ENCODE results near the gene ZNF280D.

Gene ZNF280D

GRCh38 chr15:56678571-56678970 lies 54.7 kb downstream of the ZNF280D start:
- Histone ChIP-seq H3K4me3 (ENCODE audit: low read length) (no peak overlapping the region), H3K36me3 (ENCODE audit: control insufficient read depth, insufficient read depth, low read length) (no peaks in the 10 kb centered on the region), H3K4me1 (ENCODE audit: control insufficient read depth, insufficient read depth, low read length) (no peaks in the 10 kb centered on the region), H3K9me3 (ENCODE audit: control insufficient read depth, insufficient read depth, low read length) (no peaks in the 10 kb centered on the region), H3K27me3 (ENCODE audit: control insufficient read depth, insufficient read depth, low read length) (no peaks in the 10 kb centered on the region), H3K27ac (ENCODE audit: low read length) (no peak overlapping the region)
- WGBS (ENCODE audit: insufficient coverage, insufficient read length) = no CpG with 5 or more reads among the region's 4 CpGs
- DNase-seq (ENCODE audit: low read depth, low spot score) = no peak

GRCh38 chr15:56677271-56677670 lies 56.0 kb downstream of the ZNF280D start:
- no peak overlapping the region for H3K27ac ChIP-seq (ENCODE audit: low read length)
- no peak for DNase-seq (ENCODE audit: low read depth, low spot score)
- H3K9me3 ChIP-seq (ENCODE audit: control insufficient read depth, insufficient read depth, low read length) = no peaks in the 10 kb centered on the region
- H3K4me1 ChIP-seq (ENCODE audit: control insufficient read depth, insufficient read depth, low read length) = no peaks in the 10 kb centered on the region
- no CpG with 5 or more reads among the region's 1 CpG for WGBS (ENCODE audit: insufficient coverage, insufficient read length)
- no peaks in the 10 kb centered on the region for H3K36me3 ChIP-seq (ENCODE audit: control insufficient read depth, insufficient read depth, low read length)
- H3K27me3 ChIP-seq (ENCODE audit: control insufficient read depth, insufficient read depth, low read length) = no peaks in the 10 kb centered on the region
- no peak overlapping the region for H3K4me3 ChIP-seq (ENCODE audit: low read length)

GRCh38 chr15:56675930-56676329 lies 57.4 kb downstream of the ZNF280D start:
- Histone ChIP-seq H3K4me3 (ENCODE audit: low read length) (no peak overlapping the region), H3K4me1 (ENCODE audit: control insufficient read depth, insufficient read depth, low read length) (no peaks in the 10 kb centered on the region), H3K9me3 (ENCODE audit: control insufficient read depth, insufficient read depth, low read length) (no peaks in the 10 kb centered on the region), H3K36me3 (ENCODE audit: control insufficient read depth, insufficient read depth, low read length) (no peaks in the 10 kb centered on the region), H3K27ac (ENCODE audit: low read length) (no peak overlapping the region), H3K27me3 (ENCODE audit: control insufficient read depth, insufficient read depth, low read length) (no peaks in the 10 kb centered on the region)
- DNase-seq (ENCODE audit: low read depth, low spot score) = no peak
- WGBS (ENCODE audit: insufficient coverage, insufficient read length) = no CpG with 5 or more reads among the region's 1 CpG

GRCh38 chr15:56674857-56675256 lies 58.5 kb downstream of the ZNF280D start:
- H3K9me3 ChIP-seq (ENCODE audit: control insufficient read depth, insufficient read depth, low read length) = no peaks in the 10 kb centered on the region
- H3K36me3 ChIP-seq (ENCODE audit: control insufficient read depth, insufficient read depth, low read length) = no peaks in the 10 kb centered on the region
- H3K4me1 ChIP-seq (ENCODE audit: control insufficient read depth, insufficient read depth, low read length) = no peaks in the 10 kb centered on the region

GRCh38 chr15:56672721-56673120 lies 60.6 kb downstream of the ZNF280D start:
- Histone ChIP-seq H3K4me3 (ENCODE audit: low read length) (no peak overlapping the region), H3K9me3 (ENCODE audit: control insufficient read depth, insufficient read depth, low read length) (no peaks in the 10 kb centered on the region), H3K36me3 (ENCODE audit: control insufficient read depth, insufficient read depth, low read length) (no peaks in the 10 kb centered on the region), H3K27me3 (ENCODE audit: control insufficient read depth, insufficient read depth, low read length) (no peaks in the 10 kb centered on the region), H3K27ac (ENCODE audit: low read length) (no peak overlapping the region), H3K4me1 (ENCODE audit: control insufficient read depth, insufficient read depth, low read length) (no peaks in the 10 kb centered on the region)
- DNase-seq (ENCODE audit: low read depth, low spot score) = no peak

More at GRCh38 chr15:56674857-56675256, 58.5 kb downstream of the ZNF280D start:
- no peaks in the 10 kb centered on the region for H3K27me3 ChIP-seq (ENCODE audit: control insufficient read depth, insufficient read depth, low read length)
- H3K27ac ChIP-seq (ENCODE audit: low read length) = no peak overlapping the region
- H3K4me3 ChIP-seq (ENCODE audit: low read length) = no peak overlapping the region
- DNase-seq (ENCODE audit: low read depth, low spot score) = no peak

- no CpG with 5 or more reads among the region's 1 CpG for WGBS (ENCODE audit: insufficient coverage, insufficient read length)
- Histone ChIP-seq H3K27me3 (ENCODE audit: control insufficient read depth, insufficient read depth, low read length) (no peaks in the 10 kb centered on the region), H3K36me3 (ENCODE audit: control insufficient read depth, insufficient read depth, low read length) (no peaks in the 10 kb centered on the region), H3K4me3 (ENCODE audit: low read length) (no peak overlapping the region), H3K27ac (ENCODE audit: low read length) (no peak overlapping the region), H3K4me1 (ENCODE audit: control insufficient read depth, insufficient read depth, low read length) (no peaks in the 10 kb centered on the region), H3K9me3 (ENCODE audit: control insufficient read depth, insufficient read depth, low read length) (no peaks in the 10 kb centered on the region)
- no peak for DNase-seq (ENCODE audit: low read depth, low spot score)
Measured at GRCh38 chr15:56667517-56667916, 65.8 kb downstream of the ZNF280D start.

GRCh38 chr15:56660943-56661342 lies 72.4 kb downstream of the ZNF280D start:
- H3K36me3 ChIP-seq (ENCODE audit: control insufficient read depth, insufficient read depth, low read length) = no peaks in the 10 kb centered on the region

GRCh38 chr15:56659197-56659596 lies 74.1 kb downstream of the ZNF280D start:
- no peaks in the 10 kb centered on the region for H3K9me3 ChIP-seq (ENCODE audit: control insufficient read depth, insufficient read depth, low read length)
- no CpG with 5 or more reads among the region's 2 CpGs for WGBS (ENCODE audit: insufficient coverage, insufficient read length)
- no peak overlapping the region for H3K27ac ChIP-seq (ENCODE audit: low read length)
- no peaks in the 10 kb centered on the region for H3K27me3 ChIP-seq (ENCODE audit: control insufficient read depth, insufficient read depth, low read length)
- no peaks in the 10 kb centered on the region for H3K4me1 ChIP-seq (ENCODE audit: control insufficient read depth, insufficient read depth, low read length)
- no peak overlapping the region for H3K4me3 ChIP-seq (ENCODE audit: low read length)
- H3K36me3 ChIP-seq (ENCODE audit: control insufficient read depth, insufficient read depth, low read length) = no peaks in the 10 kb centered on the region
- DNase-seq (ENCODE audit: low read depth, low spot score) = no peak

More at GRCh38 chr15:56660943-56661342, 72.4 kb downstream of the ZNF280D start:
- H3K9me3 ChIP-seq (ENCODE audit: control insufficient read depth, insufficient read depth, low read length) = no peaks in the 10 kb centered on the region
- no peak overlapping the region for H3K27ac ChIP-seq (ENCODE audit: low read length)
- DNase-seq (ENCODE audit: low read depth, low spot score) = no peak
- no peaks in the 10 kb centered on the region for H3K27me3 ChIP-seq (ENCODE audit: control insufficient read depth, insufficient read depth, low read length)
- no peak overlapping the region for H3K4me3 ChIP-seq (ENCODE audit: low read length)
- no peaks in the 10 kb centered on the region for H3K4me1 ChIP-seq (ENCODE audit: control insufficient read depth, insufficient read depth, low read length)

- Histone ChIP-seq H3K4me3 (ENCODE audit: low read length) (no peak overlapping the region), H3K27me3 (ENCODE audit: control insufficient read depth, insufficient read depth, low read length) (no peaks in the 10 kb centered on the region), H3K27ac (ENCODE audit: low read length) (no peak overlapping the region), H3K36me3 (ENCODE audit: control insufficient read depth, insufficient read depth, low read length) (no peaks in the 10 kb centered on the region), H3K9me3 (ENCODE audit: control insufficient read depth, insufficient read depth, low read length) (no peaks in the 10 kb centered on the region), H3K4me1 (ENCODE audit: control insufficient read depth, insufficient read depth, low read length) (no peaks in the 10 kb centered on the region)
- no CpG with 5 or more reads among the region's 3 CpGs for WGBS (ENCODE audit: insufficient coverage, insufficient read length)
- no peak for DNase-seq (ENCODE audit: low read depth, low spot score)
Measured at GRCh38 chr15:56654624-56655023, 78.7 kb downstream of the ZNF280D start.

GRCh38 chr15:56654216-56654615 lies 79.1 kb downstream of the ZNF280D start:
- no peaks in the 10 kb centered on the region for H3K27me3 ChIP-seq (ENCODE audit: control insufficient read depth, insufficient read depth, low read length)

GRCh38 chr15:56653787-56654186 lies 79.5 kb downstream of the ZNF280D start:
- H3K4me3 ChIP-seq (ENCODE audit: low read length) = no peak overlapping the region
- no peak overlapping the region for H3K27ac ChIP-seq (ENCODE audit: low read length)
- no peaks in the 10 kb centered on the region for H3K36me3 ChIP-seq (ENCODE audit: control insufficient read depth, insufficient read depth, low read length)
- H3K4me1 ChIP-seq (ENCODE audit: control insufficient read depth, insufficient read depth, low read length) = no peaks in the 10 kb centered on the region
- DNase-seq (ENCODE audit: low read depth, low spot score) = no peak
- no peaks in the 10 kb centered on the region for H3K9me3 ChIP-seq (ENCODE audit: control insufficient read depth, insufficient read depth, low read length)
- WGBS (ENCODE audit: insufficient coverage, insufficient read length) = 100% methylated on average over 1 of the region's 3 CpGs
- H3K27me3 ChIP-seq (ENCODE audit: control insufficient read depth, insufficient read depth, low read length) = no peaks in the 10 kb centered on the region

More at GRCh38 chr15:56654216-56654615, 79.1 kb downstream of the ZNF280D start:
- no CpG with 5 or more reads among the region's 1 CpG for WGBS (ENCODE audit: insufficient coverage, insufficient read length)
- H3K4me3 ChIP-seq (ENCODE audit: low read length) = no peak overlapping the region
- DNase-seq (ENCODE audit: low read depth, low spot score) = no peak
- no peaks in the 10 kb centered on the region for H3K9me3 ChIP-seq (ENCODE audit: control insufficient read depth, insufficient read depth, low read length)
- no peak overlapping the region for H3K27ac ChIP-seq (ENCODE audit: low read length)
- H3K4me1 ChIP-seq (ENCODE audit: control insufficient read depth, insufficient read depth, low read length) = no peaks in the 10 kb centered on the region
- H3K36me3 ChIP-seq (ENCODE audit: control insufficient read depth, insufficient read depth, low read length) = no peaks in the 10 kb centered on the region

All from iPS DF 6.9 (cell line).